ENCODE results near the gene FGFR3.

FGFR3 gene

GRCh38 chr4:1857931-1858330 is 64.8 kb downstream of the FGFR3 start:
- H3K9me3 ChIP-seq (ENCODE audit: control insufficient read depth, low read length), result no peaks in the 10 kb centered on the region
- no peak overlapping the region for H3K14ac ChIP-seq (ENCODE audit: low read length in 2 of 2)
- H2BK15ac ChIP-seq (ENCODE audit: low read depth, poor library complexity, severe bottlenecking), result no peak overlapping the region
- peaks cover 0 to 2% of the 10 kb centered on the region in 2 experiments for H3K36me3 ChIP-seq (ENCODE audit: control insufficient read depth in 1 of 2, insufficient read depth in 2 of 2, low read depth in 1 of 2, low read length in 2 of 2)
- no peak overlapping the region for H3K23ac ChIP-seq (ENCODE audit: low read length in 2 of 2)
- no peak overlapping the region for H2BK12ac ChIP-seq (ENCODE audit: low read length in 2 of 2)
- peaks cover 9% of the 10 kb centered on the region for H3K79me1 ChIP-seq (replicated peaks; ENCODE audit: low read length, poor library complexity, severe bottlenecking)
- no peak overlapping the region for H3K18ac ChIP-seq (ENCODE audit: low read depth in 1 of 2, low read length in 2 of 2)
- peaks cover 0 to 5% of the 10 kb centered on the region in 2 experiments for H3K27me3 ChIP-seq (ENCODE audit: control insufficient read depth in 1 of 2, insufficient read depth in 1 of 2, low read length in 2 of 2)
- no peak overlapping the region for H2BK5ac ChIP-seq (ENCODE audit: low read depth, low read length, poor library complexity, severe bottlenecking)
- no peak for DNase-seq
- no peak overlapping the region for H4K91ac ChIP-seq (ENCODE audit: low read length)
- H3K27ac ChIP-seq (ENCODE audit: low read length, poor library complexity, severe bottlenecking), result no peak overlapping the region
- H2AFZ ChIP-seq (ENCODE audit: low read depth, low read length), result no peak overlapping the region
- H2BK120ac ChIP-seq (ENCODE audit: low read depth, low read length), result no peak overlapping the region
- peaks cover 23% of the 10 kb centered on the region for H3K4me1 ChIP-seq (ENCODE audit: control insufficient read depth, insufficient read depth, low read depth, low read length)
- H3K4me2 ChIP-seq (ENCODE audit: low read length, poor library complexity, severe bottlenecking), result no peak overlapping the region
- no peak overlapping the region for H3K4me3 ChIP-seq (ENCODE audit: insufficient read depth in 1 of 2, low read depth in 1 of 2, low read length in 2 of 2)
- H2AK5ac ChIP-seq (ENCODE audit: low read length, severe bottlenecking), result no peak overlapping the region
- peak overlapping the region; percentile 93 for H3K9ac ChIP-seq (ENCODE audit: low read length)
- H3K4ac ChIP-seq (ENCODE audit: low read depth in 1 of 2, low read length in 2 of 2), result no peak overlapping the region
- 62% methylated on average over 5 of the region's 5 CpGs for WGBS
- H4K8ac ChIP-seq (ENCODE audit: low read length), result peak overlapping the region; percentile 47
